Skin epidermis (tissue), 12 donors: ENCODE data around the gene FBXO41.
A peak's percentile ranks its signal among the peaks of the same experiment; 100 is the strongest.

Source experiments
- H3K27ac ChIP-seq, 21 experiments: fragments of 200-600 bp; sonication (generic) in 11 of 21; one replicate each; pipeline ENCODE4 v1.5.0; 2020; ENCODE audit warnings: mild to moderate bottlenecking in 3 of 21, inconsistent platforms in 2 of 21, moderate library complexity in 2 of 21
- H3K4me3 ChIP-seq, 7 experiments: fragments of 200-600 bp; sonication (generic) in 2 of 7; one replicate each; pipeline ENCODE4 v1.5.0; 2020; ENCODE audit warnings: inconsistent platforms in 2 of 7, mild to moderate bottlenecking in 2 of 7, moderate library complexity in 1 of 7

The FBXO41 gene

DNA sequence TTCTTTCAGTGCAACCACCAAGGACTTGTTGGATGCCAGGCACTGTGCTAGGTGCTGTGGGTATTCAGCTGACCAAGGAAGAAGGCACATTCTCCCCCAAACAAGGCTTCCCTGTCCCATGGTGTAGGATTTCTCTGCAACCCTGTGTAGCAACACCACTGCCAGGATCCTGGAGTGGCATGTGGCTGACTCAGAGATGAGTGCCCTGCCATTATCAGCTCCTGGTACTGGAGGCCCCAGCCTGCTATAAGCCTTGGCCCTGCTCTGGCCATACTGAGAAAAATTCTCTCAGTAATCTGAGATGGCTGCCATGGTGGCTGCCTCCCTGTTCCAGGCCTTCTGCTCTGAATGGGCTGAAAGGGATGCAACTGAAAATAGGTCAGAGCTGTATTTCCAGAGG is 66.0 kb downstream of the FBXO41 start:
- H3K4me3 ChIP-seq, result no peak overlapping the region
- no peak overlapping the region for H3K27ac ChIP-seq

DNA sequence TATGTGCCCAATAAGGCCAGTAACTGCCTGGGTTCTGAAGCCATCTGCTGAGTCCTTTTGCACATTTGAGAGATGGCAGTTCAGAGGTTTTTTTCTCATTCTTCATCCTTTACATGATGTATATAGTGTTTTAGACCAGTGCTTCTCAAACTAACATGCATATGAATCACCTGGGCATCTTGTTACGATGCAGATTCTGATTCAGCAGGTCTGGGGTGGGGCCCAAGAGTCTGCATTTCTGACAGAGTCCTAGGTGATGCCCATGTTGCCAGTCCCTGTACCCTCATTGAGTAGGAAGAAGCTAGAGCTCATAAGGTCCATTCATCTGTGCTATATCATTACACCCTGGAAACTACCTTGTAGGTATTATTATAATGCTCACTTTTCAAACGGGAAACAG is 66.5 kb downstream of the FBXO41 start:
- H3K4me3 ChIP-seq, result no peak overlapping the region

DNA sequence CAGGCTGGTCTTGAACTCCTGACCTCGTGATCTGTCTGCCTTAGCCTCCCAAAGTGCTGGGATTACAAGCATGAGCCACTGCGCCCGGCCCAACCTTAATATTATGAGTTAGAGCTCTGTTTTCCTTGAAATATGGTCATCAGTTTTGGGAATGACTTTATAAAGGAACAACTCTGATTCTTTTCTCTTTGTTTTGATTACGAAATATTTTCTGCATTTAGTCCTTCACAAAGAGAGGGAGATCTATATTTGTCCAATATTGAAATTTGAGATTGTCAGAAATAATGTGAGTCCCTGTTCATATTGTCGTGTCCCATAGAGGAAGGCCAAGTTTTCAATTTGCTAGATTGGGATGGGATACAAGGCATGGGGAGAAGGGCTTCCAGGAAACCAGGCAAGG is 67.1 kb downstream of the FBXO41 start:
- H3K27ac ChIP-seq, result no peak overlapping the region
- no peak overlapping the region for H3K4me3 ChIP-seq

More for the DNA sequence above, 66.5 kb downstream of the FBXO41 start:
- no peak overlapping the region for H3K27ac ChIP-seq

DNA sequence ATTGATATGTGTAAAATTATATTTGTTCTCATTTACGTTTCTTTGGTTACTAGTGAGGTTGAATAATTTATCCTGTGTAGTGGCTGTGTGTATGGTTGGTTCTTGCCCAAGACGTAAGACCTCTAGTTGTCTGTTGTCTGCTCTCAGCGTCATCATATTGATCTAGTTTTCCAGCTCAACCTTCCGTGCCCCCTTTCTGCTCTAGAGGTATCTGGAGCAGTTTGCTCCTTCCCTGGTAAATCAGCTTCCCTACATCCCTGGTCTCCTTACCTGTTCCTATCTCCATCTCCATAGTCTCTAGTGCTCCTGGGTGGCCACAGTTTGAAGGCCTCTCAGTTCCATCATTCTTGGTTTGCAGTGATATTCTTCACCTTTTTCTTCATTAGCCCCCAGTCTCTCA is 69.0 kb downstream of the FBXO41 start:
- Histone ChIP-seq H3K4me3 (peak overlapping the region in 1 of 7 experiments; percentile 86), H3K27ac (no peak overlapping the region)

DNA sequence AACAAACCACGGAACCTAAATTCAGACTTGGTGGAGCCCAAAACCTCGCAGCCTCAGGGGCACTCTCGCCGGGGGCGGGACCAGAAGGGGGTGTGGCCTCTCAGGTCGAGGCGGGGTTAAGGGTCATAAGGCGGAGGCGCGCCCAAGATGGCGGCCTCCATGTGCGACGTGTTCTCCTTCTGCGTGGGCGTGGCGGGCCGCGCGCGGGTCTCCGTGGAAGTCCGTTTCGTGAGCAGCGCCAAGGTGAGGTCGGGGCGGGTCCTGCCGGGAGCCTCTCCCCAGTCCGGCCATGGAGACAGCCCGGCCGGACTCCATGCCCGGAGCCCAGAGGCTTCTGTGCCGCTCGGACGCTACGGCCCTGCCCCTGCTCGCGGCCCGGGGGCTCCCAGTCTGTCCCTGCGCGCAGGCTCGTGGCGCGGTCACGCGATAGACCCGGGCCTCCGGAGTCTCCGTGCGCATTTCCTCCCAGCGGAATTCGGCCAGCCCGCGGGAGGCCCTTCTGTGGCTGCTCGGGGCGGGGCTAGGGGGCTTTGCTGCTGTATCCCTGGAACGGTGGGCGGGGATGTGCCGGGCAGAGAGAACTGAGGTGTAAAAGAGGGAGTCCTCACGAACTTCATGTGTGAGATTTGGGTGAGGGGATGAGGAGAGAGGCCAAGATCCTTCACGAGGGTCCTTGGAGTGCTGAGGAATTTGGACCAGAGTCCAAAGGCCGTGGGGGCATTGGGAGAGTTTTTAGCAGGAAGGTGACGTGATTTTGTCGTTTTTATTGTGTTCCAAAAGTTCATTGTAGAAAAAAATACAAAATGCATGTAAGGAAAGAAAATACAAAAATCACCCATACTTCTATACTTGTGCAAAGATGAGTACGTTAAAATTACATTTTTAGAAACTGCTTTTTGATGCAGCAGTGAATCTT is 69.9 kb downstream of the FBXO41 start, which contains the start of gene SMYD5:
Gene SMYD5 (plus strand): TSS at position 126 of the 916 bp plus-strand sequence. CDS start 22 bp downstream, at position 148.
- Histone ChIP-seq H3K4me3 (peak within 1 kb of the TSS; percentile 75 to 99 (median 89)), H3K27ac (peak within 1 kb of the TSS; percentile 45 to 95 (median 82))

DNA sequence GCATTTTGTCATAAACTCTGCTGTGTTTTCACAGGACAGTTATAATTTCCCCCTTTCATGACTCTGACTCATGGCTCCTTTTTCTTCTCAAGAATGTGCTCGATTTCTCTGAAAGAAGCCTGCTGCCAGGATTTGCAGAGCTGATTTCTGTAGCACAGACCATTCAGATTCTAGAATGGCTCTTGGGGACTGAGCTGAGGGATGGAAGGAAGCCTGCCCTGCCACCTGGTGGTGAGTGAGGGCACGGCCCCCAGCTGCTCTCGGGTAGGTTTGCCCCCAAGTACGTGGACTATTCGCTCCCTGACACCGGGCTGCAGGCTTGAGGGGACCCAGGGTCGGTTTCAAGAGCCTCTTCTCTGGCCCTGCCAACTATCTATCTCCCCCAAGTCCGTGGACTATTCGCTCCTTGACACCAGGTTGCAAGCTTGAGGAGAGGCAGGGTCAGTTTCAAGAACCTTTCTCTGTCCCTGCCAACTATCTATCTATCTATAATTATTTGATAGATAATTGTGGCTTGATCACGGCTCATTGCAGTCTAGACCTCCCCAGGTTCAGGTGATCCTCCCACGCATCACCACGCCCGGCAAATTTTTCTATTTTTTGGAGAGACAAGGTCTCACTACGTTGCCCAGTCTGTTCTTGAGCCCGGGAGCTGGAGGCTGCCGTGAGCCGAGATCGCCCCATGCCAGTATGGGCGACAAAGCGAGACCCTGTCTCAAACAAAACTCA is 71.7 kb downstream of the FBXO41 start:
- peak overlapping the region in 1 of 21 experiments; percentile 53 for H3K27ac ChIP-seq
- no peak overlapping the region for H3K4me3 ChIP-seq

DNA sequence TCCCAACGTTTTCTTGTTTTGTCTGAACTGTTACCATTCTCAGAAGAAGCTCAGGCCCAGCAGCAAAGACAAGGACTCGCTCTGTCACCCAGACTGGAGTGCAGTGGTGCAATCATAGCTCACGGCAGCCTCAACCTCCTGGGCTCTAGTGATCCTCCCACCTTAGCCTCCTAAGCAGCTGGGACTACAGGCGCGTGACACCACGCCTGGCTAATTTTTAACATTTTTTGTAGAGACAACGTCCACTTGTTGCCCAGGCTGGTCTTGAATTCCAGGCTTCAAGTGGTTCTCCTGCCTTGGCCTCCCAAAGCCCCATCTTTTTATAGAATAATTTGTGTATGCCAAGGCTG is 72.2 kb downstream of the FBXO41 start:
- H3K27ac ChIP-seq, result peak overlapping the region in 4 of 21 experiments; percentile 25 to 53 (median 31)

DNA sequence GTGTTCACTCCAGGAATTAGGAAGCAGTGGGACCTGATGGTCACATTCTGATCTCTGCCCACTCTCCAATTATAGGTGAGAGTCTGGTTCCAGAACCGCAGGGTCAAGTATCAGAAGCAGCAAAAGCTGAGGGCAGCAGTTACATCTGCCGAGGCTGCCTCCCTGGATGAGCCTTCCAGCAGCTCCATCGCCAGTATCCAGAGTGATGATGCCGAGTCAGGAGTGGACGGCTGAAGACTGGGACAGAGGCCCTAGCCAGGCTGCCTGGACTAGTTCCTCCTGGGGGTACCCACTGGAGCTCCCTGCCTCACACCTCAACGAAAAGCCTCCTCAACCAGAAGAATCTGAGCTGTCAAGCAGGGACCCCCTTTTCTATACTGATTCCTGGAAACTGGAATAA is 73.6 kb downstream of the FBXO41 start:
- Histone ChIP-seq H3K4me3 (no peak overlapping the region), H3K27ac (no peak overlapping the region)

More for the DNA sequence above, 72.2 kb downstream of the FBXO41 start:
- H3K4me3 ChIP-seq, result no peak overlapping the region

DNA sequence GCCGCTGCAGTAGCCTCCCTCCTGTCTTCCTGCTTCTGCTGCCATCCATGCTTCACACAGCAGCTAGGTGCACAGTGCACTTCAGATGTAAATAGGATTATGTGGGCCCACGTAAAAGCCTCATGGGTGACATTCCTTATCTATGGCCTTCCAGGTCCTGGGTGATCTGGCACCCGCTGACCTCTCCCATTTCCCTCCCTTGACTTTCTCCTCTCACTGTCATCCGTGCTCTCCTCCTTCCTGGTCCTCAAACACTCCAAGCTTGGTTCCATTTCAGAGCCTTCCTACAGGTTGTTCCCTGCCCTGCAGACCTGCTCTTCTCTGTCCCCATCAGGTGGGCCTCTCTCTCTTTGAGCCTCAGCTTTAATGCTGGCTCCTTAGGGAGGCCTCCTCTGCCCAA is 74.3 kb downstream of the FBXO41 start:
- Histone ChIP-seq H3K4me3 (no peak overlapping the region), H3K27ac (no peak overlapping the region)

DNA sequence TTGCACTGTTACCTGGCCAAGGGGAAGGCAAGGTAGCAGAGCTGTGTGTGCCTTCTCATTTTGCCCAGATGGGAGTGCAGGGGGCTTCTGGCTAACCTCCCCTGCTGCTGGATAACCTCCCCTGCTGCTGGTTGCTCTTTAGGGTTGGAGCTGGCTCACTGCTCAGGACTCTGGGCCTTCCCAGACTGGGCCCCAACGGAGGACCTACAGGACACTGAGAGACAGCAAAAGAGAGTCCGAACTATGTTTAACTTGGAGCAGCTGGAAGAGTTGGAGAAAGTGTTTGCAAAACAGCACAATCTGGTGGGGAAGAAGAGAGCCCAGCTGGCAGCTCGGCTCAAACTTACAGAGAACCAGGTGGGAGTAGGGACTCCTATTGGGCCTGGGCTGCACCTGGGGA is 76.0 kb downstream of the FBXO41 start:
- H3K27ac ChIP-seq, result no peak overlapping the region
- H3K4me3 ChIP-seq, result no peak overlapping the region

DNA sequence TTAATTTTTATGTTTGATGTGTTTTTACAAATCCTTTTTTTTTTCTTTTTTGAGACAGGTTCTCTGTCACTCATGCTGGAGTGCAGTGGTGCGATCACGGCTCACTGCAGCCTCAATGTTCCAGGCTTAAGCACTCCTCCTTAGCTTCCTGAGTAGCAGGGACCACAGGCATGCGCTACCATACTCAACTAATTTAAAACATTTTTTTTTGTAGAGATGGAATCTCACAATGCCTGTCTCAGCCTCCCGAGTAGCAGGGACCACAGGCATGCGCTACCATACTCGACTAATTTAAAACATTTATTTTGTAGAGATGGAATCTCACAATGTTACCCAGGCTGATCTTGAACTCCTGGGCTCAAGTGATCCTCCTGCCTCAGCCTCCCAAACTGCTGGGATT is 78.7 kb downstream of the FBXO41 start:
- H3K27ac ChIP-seq, result no peak overlapping the region
- H3K4me3 ChIP-seq, result no peak overlapping the region
